ENCODE data around the gene COL13A1.
A peak's percentile ranks its signal among the peaks of the same experiment; 100 is the strongest.

GRCh38 chr10:69884686-69885085 is 83.0 kb downstream of the COL13A1 start:
- peak; percentile 12 to 47 for TF ChIP-seq HNF4A (conservative IDR thresholded peaks at IDR 0.05)
- TF ChIP-seq EGR1 (IDR thresholded peaks at IDR 0.05; ENCODE audit: low read depth in 2 of 2), result no peak
- TF ChIP-seq YY1 (IDR thresholded peaks at IDR 0.05), result no peak
- TF ChIP-seq, protein P1, sequence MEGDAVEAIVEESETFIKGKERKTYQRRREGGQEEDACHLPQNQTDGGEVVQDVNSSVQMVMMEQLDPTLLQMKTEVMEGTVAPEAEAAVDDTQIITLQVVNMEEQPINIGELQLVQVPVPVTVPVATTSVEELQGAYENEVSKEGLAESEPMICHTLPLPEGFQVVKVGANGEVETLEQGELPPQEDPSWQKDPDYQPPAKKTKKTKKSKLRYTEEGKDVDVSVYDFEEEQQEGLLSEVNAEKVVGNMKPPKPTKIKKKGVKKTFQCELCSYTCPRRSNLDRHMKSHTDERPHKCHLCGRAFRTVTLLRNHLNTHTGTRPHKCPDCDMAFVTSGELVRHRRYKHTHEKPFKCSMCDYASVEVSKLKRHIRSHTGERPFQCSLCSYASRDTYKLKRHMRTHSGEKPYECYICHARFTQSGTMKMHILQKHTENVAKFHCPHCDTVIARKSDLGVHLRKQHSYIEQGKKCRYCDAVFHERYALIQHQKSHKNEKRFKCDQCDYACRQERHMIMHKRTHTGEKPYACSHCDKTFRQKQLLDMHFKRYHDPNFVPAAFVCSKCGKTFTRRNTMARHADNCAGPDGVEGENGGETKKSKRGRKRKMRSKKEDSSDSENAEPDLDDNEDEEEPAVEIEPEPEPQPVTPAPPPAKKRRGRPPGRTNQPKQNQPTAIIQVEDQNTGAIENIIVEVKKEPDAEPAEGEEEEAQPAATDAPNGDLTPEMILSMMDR (IDR thresholded peaks at IDR 0.05; ENCODE audit: low read depth, low read length, missing input control), result no peak
- TF ChIP-seq SP1 (IDR thresholded peaks at IDR 0.05), result no peak
- TF ChIP-seq, protein P2, sequence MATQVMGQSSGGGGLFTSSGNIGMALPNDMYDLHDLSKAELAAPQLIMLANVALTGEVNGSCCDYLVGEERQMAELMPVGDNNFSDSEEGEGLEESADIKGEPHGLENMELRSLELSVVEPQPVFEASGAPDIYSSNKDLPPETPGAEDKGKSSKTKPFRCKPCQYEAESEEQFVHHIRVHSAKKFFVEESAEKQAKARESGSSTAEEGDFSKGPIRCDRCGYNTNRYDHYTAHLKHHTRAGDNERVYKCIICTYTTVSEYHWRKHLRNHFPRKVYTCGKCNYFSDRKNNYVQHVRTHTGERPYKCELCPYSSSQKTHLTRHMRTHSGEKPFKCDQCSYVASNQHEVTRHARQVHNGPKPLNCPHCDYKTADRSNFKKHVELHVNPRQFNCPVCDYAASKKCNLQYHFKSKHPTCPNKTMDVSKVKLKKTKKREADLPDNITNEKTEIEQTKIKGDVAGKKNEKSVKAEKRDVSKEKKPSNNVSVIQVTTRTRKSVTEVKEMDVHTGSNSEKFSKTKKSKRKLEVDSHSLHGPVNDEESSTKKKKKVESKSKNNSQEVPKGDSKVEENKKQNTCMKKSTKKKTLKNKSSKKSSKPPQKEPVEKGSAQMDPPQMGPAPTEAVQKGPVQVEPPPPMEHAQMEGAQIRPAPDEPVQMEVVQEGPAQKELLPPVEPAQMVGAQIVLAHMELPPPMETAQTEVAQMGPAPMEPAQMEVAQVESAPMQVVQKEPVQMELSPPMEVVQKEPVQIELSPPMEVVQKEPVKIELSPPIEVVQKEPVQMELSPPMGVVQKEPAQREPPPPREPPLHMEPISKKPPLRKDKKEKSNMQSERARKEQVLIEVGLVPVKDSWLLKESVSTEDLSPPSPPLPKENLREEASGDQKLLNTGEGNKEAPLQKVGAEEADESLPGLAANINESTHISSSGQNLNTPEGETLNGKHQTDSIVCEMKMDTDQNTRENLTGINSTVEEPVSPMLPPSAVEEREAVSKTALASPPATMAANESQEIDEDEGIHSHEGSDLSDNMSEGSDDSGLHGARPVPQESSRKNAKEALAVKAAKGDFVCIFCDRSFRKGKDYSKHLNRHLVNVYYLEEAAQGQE (IDR thresholded peaks at IDR 0.05), result no peak
- no peak for TF ChIP-seq TAF1 (conservative IDR thresholded peaks at IDR 0.05)
- TF ChIP-seq MAX (IDR thresholded peaks at IDR 0.05), result no peak
- no peak for TF ChIP-seq JUND (IDR thresholded peaks at IDR 0.05)
- TF ChIP-seq GABPA (IDR thresholded peaks at IDR 0.05 in 1 of 2, conservative IDR thresholded peaks at IDR 0.05 in 1 of 2), result no peak
- TF ChIP-seq ATF3 (IDR thresholded peaks at IDR 0.05), result no peak
- peak in 1 of 2 donors; percentile 12 for TF ChIP-seq RXRA (IDR thresholded peaks at IDR 0.05)
- TF ChIP-seq ZBTB33 (IDR thresholded peaks at IDR 0.05), result no peak
- no peak for TF ChIP-seq RAD21 (IDR thresholded peaks at IDR 0.05)
